Measurements from ENCODE around the gene ARID1B. TPM values are rescaled to one million over a fixed set of nuclear protein-coding genes. Genes with fewer than 3 reads are reported as not detected.

Gene ARID1B
- total RNA-seq, 1 donor from 2014 or later, result 155 TPM

DNA sequence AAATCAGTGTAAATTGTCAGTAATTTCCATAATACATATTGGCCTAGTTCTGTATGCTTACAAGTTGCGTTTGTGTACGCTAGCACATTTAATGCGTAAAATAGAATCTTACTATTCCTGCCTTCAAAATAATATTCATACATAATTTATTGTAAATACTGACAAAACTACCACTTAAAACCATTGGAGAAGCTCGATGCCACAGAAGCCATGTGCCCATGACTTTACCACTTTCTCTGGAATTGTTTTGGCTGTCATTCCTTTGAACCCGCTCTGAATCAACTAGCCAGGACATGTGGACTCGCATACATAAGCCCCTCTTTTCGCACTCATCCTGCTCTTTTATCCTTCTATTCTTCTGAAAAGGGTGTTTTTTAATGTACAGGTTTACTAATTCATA, 394.6 kb downstream of the ARID1B start:
- Mint-ChIP-seq H3K27ac (no peak overlapping the region), H3K27me3 (ENCODE audit: low read depth) (no peaks in the 10 kb centered on the region), H3K9me3 (no peaks in the 10 kb centered on the region), H3K4me3 (no peak overlapping the region), H3K4me1 (peaks cover 17% of the 10 kb centered on the region), H3K36me3 (peaks cover 16% of the 10 kb centered on the region)
- no peak for TF ChIP-seq CTCF (IDR thresholded peaks at IDR 0.05; ENCODE audit: unreplicated experiment)
- DNase-seq (ENCODE audit: low spot score in 2 of 2, unreplicated experiment in 2 of 2), result no peak

- no peak for DNase-seq (ENCODE audit: low spot score in 2 of 2, unreplicated experiment in 2 of 2)
- no peaks in the 10 kb centered on the region for H3K9me3 Mint-ChIP-seq
- peaks cover 17% of the 10 kb centered on the region for H3K36me3 Mint-ChIP-seq
- H3K27ac Mint-ChIP-seq, result no peak overlapping the region
- no peak overlapping the region for H3K4me3 Mint-ChIP-seq
- peaks cover 17% of the 10 kb centered on the region for H3K4me1 Mint-ChIP-seq
- no peaks in the 10 kb centered on the region for H3K27me3 Mint-ChIP-seq (ENCODE audit: low read depth)
- TF ChIP-seq CTCF (IDR thresholded peaks at IDR 0.05; ENCODE audit: unreplicated experiment), result no peak
Measured at GRCh38 chr6:157172231-157172701, 395.1 kb downstream of the ARID1B start.

DNA sequence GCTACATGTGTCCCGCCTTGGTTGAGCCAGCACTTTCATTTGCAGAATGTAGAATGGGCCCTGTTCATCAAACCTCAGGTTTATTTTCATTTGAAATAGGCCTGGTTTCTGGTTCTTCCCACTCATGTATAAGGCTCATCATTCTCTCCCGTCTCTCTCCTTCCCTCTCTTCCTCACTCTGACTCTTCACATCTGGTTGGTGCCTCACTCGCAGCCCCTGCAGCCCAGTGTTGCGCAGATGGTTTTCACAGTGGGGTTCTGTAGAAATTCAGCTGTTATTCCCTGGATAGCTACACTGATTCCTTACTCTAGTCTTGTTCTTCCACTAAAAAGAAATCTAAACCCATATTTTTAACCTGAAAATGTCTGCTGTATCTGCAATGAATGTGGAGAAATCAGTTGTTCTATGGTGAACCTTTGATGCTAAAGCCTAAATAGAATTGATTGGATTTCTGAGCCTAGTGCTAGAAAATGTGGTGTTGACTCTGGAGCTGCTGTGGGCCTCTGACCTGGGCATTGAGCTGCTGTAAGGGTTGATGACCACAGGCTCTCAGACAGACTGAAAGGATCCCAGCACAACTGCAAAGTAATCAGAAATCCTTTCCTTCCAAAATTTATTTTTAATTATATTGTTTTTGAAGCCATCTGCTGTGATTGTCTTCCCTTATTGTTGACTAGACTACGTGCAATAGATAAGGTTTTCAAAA, 395.8 kb downstream of the ARID1B start:
- Mint-ChIP-seq H3K4me3 (no peak overlapping the region), H3K27me3 (ENCODE audit: low read depth) (no peaks in the 10 kb centered on the region), H3K9me3 (no peaks in the 10 kb centered on the region), H3K27ac (no peak overlapping the region), H3K36me3 (peaks cover 9% of the 10 kb centered on the region), H3K4me1 (peaks cover 16% of the 10 kb centered on the region)
- TF ChIP-seq CTCF (IDR thresholded peaks at IDR 0.05; ENCODE audit: unreplicated experiment), result no peak
- DNase-seq (ENCODE audit: low spot score in 2 of 2, unreplicated experiment in 2 of 2), result no peak

DNA sequence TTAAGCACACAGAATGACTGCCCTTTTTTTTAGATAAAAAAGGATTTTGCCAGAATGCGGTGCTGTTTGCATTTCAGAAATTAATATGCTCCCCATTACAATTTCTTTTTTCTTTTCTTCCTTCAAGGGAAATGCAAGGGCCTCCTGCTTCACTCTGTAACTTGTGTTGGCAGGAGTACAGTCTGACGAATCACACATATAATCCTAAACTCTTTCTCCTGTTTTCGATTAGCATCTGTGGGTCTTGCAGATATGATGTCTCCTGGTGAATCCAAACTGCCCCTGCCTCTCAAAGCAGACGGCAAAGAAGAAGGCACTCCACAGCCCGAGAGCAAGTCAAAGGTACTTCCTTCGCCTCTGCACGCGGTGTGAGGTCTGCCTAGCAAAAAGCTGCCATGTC, 396.6 kb downstream of the ARID1B start:
- no peak for TF ChIP-seq CTCF (IDR thresholded peaks at IDR 0.05; ENCODE audit: unreplicated experiment)
- Mint-ChIP-seq H3K27ac (no peak overlapping the region), H3K9me3 (no peaks in the 10 kb centered on the region), H3K27me3 (ENCODE audit: low read depth) (no peaks in the 10 kb centered on the region), H3K4me1 (peaks cover 11% of the 10 kb centered on the region), H3K36me3 (peaks cover 8% of the 10 kb centered on the region), H3K4me3 (no peak overlapping the region)
- no peak for DNase-seq (ENCODE audit: low spot score in 2 of 2, unreplicated experiment in 2 of 2)

- Mint-ChIP-seq H3K27me3 (ENCODE audit: low read depth) (no peaks in the 10 kb centered on the region), H3K4me1 (peaks cover 2% of the 10 kb centered on the region), H3K27ac (no peak overlapping the region), H3K4me3 (no peak overlapping the region), H3K36me3 (peaks cover 8% of the 10 kb centered on the region), H3K9me3 (no peaks in the 10 kb centered on the region)
- no peak for DNase-seq (ENCODE audit: low spot score in 2 of 2, unreplicated experiment in 2 of 2)
- no peak for TF ChIP-seq CTCF (IDR thresholded peaks at IDR 0.05; ENCODE audit: unreplicated experiment)
Measured at GRCh38 chr6:157174731-157175130, 397.6 kb downstream of the ARID1B start.
